Testis (tissue), 2 donors: Measurements from ENCODE around the gene ERBB3.

Experiments
- CTCF ChIP-seq, 3 experiments: fragments of 450-650 bp in 2 of 3; fragments of 200-600 bp in 1 of 3; sonication (generic) in 1 of 3; IDR thresholded peaks; one replicate each; pipeline ENCODE4 v1.5.1; 2016 to 2019; ENCODE audit warnings: antibody characterized with exemption in 3 of 3, mild to moderate bottlenecking in 2 of 3, moderate library complexity in 1 of 3
- POLR2A ChIP-seq: fragments of 450-650 bp; IDR thresholded peaks from one replicate; pipeline ENCODE4 v1.6.1; 2017; ENCODE audit warnings: antibody characterized with exemption, mild to moderate bottlenecking, moderate library complexity

DNA sequence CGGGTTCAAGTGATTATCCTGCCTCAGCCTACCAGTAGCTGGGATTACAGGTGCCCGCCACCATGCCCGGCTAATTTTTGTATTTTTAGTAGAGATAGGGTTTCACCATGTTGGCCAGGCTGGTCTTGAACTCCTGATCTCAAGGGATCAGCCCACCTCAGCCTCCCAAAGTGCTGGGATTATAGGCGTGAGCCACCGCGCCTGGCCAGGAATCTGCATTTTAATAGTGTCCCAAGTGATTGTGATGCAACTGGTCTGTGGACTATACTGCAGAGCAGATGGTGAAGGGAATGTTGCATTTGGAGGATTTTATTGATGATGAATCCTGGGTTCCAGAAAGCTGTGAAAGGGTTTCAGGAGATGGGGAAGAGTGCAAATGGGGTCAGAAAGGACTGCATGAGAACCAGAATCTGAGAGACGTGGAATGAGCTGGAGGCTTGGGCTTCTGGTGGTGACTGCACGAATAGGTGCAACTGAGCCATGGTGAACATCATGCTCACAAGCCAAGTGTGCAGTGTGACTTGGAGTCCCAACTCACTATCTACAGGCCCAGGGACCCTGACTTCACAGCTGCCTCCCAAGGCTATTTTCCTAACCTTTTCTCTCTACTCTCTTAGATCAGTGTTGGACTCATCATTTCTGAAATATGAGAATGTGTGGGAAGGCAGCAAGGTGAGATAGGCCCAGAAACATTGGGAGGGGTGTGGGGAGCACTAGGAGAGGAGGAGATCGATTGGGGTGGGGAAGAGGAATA is 33.8 kb upstream of the ERBB3 start:
- TF ChIP-seq CTCF (IDR thresholded peaks at IDR 0.05) (no peak), POLR2A (no peak)
